Measurements from ENCODE around the gene DCTN4. TPM values are rescaled to one million over a fixed set of nuclear protein-coding genes. Genes with fewer than 3 reads are reported as not detected.
"Not testable (repeated sequence)": the region's sequence is repeated elsewhere in the genome, so short reads cannot be mapped to it uniquely, and the experiment has no call there.

DCTN4 gene
- total RNA-seq, 1 donor from 2014 or later, result 88.9 TPM

DNA sequence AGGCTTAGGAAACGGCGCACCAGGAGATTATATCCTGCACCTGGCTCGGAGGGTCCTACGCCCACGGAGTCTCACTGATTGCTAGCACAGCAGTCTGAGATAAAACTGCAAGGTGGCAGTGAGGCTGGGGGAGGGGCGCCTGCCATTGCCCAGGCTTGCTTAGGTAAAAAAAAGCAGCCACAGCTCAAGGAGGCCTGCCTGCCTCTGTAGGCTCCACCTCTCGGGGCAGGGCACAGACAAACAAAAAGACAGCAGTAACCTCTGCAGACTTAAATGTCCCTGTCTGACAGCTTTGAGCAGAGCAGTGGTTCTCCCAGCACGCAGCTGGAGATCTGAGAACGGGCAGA is 15.7 kb downstream of the DCTN4 start:
- not testable (repeated sequence) for DNase-seq (ENCODE audit: low spot score in 2 of 2); FAIRE-seq

DNA sequence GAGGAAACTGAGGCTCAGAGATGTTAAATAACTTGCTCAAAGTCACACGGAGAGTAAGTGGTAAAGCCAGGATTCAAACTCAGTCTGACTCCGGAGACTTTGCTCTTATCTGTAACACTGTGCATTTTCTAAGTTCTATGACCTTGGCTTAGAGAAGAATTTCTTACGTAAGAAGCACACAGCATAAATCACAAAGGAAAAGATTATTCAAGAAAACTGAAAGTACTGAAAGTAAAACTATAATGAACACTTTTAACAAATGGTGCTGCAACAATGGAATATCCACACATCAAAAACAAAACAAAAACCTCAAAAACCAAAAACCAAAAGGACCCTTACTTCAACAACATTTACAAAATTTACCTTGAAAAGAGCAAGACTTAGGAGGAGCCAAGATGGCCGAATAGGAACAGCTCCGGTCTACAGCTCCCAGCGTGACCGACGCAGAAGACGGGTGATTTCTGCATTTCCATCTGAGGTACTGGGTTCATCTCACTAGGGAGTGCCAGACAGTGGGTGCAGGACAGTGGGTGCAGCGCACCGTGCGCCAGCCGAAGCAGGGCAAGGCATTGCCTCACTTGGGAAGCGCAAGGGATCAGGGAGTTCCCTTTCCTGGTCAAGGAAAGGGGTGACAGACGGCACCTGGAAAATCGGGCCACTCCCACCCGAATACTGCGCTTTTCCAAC is 16.2 kb downstream of the DCTN4 start:
- not testable (repeated sequence) for DNase-seq (ENCODE audit: low spot score in 2 of 2); FAIRE-seq

DNA sequence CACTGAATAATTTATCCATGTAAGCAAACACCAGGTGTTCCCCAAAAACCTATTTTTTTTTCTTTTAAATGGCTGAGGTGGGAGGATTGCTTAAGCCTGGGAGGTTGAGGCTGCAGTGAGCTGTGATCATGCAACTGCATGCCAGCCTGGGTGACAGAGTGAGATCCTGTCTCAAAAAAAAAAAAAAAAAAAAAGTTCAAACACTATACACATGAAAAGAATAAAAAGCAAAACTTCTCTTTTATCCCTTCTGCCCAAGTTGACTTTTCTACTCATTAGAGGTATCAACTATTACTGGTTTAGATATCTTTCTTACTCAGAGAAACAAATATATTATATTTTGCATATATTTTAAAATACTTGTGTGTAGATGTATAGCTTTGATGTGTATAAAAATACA is 17.8 kb downstream of the DCTN4 start:
- DNase-seq (ENCODE audit: low spot score in 2 of 2) (no peak), FAIRE-seq (no peak)

DNA sequence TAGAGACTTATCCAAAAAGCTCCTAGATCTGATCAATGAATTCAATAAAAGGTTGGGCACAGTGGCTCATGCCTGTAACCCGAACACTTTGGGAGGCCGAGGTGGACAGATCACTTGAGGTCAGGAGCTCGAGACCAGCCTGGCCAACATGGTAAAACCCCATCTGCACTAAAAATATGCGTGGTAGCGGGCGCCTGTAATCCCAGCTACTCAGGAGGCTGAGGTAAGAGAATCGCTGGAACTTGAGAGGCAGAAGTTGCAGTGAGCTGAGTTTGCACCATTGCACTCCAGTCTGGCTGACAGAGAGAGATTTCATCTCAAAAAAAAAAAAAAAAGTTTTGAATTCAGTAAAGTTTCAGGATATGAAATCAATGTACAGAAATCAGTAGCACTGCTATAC is 20.0 kb downstream of the DCTN4 start:
- DNase-seq (ENCODE audit: low spot score in 2 of 2) (no peak), FAIRE-seq (no peak)

DNA sequence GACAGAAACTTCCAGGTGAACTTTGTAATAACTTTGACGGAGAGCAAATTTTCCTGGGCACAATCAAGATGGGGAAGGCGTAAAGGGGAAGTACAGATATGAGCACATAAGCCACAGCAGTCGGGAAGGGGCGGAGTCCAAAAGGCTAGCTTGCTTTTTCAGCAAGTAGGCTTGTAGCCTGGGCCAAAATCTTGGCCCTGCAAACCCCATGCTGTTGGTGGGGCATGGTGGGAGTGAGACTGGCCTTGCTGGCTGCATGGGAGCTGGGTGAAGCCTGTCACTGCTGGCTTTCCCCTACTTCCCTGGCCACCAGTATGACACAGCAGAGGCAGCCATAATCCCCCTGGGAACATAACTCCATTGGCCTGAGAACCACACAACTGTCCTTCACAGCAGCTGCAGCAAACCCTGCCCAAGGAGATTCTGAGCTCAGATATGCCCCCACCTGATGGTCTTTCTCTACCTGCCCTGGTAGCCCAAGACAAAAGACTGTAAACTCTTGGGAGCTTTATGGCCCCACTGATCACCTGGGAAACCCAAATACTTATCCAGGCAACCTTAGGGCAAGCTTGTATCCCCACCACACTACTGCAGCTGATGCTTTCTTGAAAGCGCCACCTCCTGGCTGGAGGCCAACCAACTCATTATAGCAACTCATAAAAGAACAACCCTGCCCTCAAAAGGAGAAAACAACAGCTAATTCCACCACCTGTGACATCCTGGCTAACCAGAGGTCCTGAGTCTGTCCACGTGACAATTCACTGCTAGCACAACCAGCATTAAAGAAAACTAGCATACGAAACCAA is 24.0 kb downstream of the DCTN4 start:
- DNase-seq (ENCODE audit: low spot score in 2 of 2) (no peak), FAIRE-seq (no peak)

DNA sequence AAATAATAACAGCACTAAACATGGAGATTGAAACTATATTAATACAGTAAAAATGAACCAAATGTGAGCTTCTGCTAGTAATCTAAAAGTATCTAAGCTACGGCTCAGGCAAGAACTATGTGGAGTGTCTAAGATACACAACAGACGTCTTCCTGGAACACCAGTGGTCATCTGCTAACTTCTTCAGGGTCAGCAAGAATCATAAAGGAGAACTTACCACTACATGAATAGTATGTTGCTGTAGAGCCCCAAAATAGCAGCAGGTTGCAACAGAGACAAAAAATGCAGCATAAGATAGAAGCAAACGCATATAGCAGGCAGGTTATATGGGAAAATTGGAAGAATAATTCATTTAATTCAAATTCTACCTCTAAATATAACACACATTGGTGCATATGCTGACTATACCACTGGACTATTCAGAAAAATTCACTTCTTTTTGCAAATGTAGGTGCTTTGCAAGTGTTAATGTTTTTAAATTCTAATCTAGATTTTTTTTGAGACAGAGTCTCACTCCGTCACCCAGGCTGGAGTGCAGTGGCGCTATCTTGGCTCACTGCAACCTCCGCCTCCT is 27.1 kb downstream of the DCTN4 start:
- peak in 1 of 2 donors; percentile 9 for DNase-seq (ENCODE audit: low spot score in 2 of 2)
- no peak for FAIRE-seq

DNA sequence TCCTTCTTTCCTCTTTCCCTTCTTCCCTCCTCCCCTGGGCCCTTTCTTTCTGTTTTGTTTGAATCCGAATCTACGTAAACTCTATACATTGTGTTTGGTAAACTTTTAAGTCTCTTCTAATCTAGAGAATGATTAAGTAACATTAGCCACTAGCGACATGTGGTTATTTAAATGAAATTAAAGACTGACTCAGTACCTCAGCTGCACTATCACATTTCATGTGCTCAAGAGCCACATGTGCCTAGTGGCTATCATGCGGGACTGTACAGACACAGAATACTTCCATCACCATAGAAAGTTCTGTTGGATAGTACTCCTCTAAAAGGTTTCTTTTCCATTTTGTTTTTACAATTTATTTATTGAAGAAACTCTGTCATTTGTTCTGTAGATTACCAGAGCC is 29.0 kb downstream of the DCTN4 start:
- no peak for FAIRE-seq
- no peak for DNase-seq (ENCODE audit: low spot score in 2 of 2)

DNA sequence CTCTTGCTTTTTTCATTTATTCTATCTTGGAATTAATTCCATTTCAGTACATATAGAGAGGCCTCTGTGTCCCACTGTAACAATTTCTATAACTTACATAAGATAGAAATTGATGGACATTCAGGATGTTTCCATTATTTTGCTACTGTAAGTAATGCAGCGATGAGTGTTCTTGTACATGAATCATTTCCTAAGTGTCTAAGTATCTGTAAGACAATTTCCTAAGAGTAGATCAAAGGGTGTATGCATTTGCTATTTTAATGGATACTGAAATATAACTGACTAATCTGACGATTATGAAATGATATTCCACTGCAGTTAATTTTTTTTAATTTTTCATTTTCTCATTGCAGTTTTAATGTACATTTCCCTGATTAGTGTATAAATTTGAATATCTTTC is 35.0 kb downstream of the DCTN4 start:
- FAIRE-seq (no peak), DNase-seq (ENCODE audit: low spot score in 2 of 2) (no peak)

DNA sequence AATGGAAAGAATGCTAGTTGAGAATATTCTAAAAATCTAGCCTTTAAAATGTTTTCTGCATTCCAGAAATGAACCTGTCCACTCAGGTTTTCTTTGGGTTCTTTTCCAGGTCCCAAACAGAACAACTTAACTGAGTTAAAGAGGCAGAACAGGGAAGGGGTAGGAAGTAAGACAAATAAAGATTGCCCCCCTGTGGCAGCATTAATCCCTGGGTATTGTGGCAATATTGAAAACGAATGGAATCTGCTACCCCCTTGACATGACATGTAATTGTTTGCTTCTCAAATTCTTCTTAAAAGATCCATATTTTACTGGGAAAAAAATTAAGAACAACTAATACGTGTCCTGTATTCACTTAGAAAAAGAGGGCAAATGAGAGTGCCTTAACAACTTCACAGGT is 48.7 kb downstream of the DCTN4 start:
- no peak for FAIRE-seq
- DNase-seq (ENCODE audit: low spot score in 2 of 2), result no peak

DNA sequence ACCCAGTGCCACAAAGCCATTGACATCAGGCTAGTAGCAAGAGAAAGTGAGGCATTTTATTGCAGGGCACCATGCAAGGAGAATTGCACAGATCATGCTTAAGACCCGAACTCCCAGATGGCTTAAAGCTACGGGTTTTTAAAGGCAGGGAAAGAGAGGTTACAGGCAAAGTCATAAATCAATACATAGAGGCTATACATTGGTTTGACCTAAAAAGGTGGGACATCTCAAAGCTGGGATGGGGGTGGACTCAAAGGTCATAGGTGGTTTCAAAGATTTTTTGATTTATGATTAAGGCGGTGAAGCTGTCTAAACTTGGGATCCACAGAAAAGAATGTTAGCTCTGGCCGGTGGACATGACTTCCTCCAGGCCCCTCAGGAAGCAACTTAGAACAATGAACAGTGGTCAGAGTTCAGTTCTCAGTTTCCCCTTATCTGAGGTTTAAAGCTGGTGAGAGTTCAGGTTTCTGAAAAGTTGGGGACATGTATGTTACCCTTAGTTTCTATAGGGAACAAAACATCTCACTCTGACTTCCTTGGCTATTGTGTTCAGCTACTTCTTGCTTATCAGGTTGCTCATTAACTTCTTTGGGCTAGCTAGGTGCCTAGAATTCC is 51.9 kb downstream of the DCTN4 start:
- FAIRE-seq (no peak), DNase-seq (ENCODE audit: low spot score in 2 of 2) (no peak)

DNA sequence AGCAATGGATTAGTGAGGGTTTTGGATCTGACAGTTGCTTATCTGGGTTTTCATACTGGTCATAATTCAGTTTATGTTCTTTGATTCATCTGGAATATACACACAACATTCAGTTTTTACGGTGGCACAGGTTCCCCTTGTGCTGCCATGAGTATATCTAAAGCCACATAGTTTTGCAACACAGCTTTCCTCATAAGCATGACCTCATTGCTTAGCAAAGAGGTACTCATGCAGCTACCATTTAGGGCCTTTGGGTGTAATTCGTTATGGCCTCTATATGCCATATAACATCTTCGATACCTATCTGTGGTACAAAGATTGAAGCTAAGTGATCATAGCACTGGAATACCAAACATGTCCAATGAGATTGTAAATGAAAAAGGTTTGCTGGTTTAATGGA is 55.1 kb downstream of the DCTN4 start:
- DNase-seq (ENCODE audit: low spot score in 2 of 2), result no peak
- no peak for FAIRE-seq

DNA sequence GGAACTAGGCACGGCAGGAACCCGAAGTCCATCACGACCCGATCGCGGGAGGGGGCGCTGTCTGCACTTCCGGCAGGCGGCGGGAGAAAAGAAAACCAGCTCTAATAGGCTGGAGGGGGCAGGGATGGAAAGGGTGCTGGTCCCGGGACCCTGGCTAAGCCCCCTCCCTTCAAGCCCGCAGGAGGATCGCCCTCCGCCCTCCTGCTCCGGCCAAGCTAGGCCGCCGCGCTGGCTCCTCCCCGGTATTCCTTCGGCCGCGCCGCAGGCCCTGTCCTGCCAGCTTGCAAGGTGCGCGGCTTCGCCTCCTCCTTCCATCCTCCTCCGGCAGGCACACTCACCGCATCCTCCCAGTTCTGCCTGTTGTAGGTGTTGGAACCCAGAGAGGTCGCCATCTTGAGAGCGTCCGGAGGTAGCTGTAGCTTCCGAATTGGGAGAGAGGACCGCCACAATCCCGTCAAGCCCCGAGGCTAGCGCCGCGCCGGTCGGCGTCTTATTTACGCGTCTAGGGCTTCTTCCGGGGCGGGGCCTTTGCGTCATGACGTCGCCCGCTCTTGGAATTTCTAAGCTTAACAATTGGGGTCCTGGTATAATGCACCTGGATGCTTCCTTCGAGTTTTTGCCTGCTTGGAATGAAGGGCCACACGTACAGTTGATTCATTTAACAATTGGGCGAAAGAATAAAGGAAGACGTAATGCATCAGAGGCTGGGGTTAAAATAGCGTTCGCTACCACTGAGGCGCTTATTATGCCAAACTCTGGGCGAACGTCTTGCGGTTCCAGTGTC is 58.0 kb downstream of the DCTN4 start, which contains the start of gene RBM22:
TSS of gene RBM22 (minus strand) at position 469 of the 784 bp plus-strand sequence. CDS start at position 392, 77 bp downstream.
- FAIRE-seq (no peak), DNase-seq (ENCODE audit: low spot score in 2 of 2) (peak; percentile 69 to 76)

DNA sequence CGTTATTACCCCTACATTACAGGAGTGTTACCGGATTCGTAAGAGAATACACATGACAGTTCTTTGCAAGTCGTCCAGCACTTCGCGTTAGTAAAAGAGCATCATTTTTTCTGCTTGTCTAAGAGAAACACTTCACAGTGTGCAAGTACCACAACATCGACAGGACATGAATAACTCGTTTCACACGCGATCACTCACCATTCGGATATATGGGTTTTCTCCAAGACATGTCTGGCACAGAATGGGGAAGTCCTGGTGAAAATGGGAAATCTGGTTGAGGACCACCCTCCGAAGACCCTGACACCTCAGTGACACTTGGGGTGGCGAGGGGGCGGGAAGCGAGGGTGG is 58.6 kb downstream of the DCTN4 start:
- no peak for FAIRE-seq
- DNase-seq (ENCODE audit: low spot score in 2 of 2), result no peak

DNA sequence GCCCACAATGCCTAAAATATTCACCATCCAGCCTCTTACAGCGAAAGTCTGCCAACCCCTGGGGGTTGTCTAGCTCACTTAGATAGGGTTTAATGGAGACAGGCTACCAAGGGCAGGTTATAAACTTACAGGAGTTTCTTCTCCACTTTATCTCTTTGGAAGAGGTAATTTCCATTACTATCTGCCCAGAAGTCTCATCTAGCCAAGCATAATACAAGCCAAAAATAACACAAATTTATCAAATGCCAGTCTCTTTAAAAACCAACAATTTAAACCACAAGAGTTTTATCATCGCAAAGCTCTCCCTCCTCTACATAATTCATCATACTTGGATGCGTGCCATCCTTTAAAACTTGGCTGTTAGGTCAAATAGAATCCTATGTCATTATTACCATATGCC is 64.2 kb downstream of the DCTN4 start:
- FAIRE-seq (no peak), DNase-seq (ENCODE audit: low spot score in 2 of 2) (no peak)

DNA sequence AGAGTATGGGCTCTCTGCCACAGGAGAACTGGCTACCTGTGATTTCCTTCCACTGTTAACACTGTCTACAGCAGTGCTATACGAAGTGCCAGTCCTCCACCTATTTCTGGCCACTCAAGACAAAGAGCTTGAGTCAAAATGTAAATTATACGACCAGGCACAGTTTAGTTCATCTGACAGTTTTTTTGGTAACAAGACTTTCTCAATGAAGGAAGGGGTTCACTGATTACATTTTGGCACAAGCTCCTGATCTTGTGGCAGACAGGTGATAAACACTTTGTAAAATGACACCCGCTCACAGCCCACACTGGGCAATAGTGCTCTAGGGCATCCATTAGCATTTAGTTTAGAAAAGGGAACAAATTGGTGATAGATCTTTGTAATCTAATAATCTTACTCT is 66.5 kb downstream of the DCTN4 start:
- FAIRE-seq, result no peak
- DNase-seq (ENCODE audit: low spot score in 2 of 2), result no peak

DNA sequence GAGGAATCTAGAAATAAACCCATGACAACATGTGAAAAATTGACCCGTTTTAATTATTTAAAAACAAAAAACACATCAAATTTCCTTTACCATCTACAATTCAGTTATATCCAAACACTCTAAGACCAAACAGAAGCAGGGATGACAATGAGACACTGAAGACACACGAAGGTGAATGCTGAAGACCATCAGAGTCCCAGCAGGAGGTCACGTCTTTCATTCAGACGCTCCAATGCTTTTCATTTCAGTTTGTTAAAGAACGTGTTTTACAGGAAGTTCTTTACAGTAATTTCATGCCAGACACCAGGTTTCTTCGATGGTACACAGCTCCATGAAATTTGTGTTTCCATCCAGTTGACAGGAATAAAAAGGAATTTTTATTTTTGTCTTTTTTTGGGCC is 68.1 kb downstream of the DCTN4 start:
- DNase-seq (ENCODE audit: low spot score in 2 of 2) (no peak), FAIRE-seq (no peak)

DNA sequence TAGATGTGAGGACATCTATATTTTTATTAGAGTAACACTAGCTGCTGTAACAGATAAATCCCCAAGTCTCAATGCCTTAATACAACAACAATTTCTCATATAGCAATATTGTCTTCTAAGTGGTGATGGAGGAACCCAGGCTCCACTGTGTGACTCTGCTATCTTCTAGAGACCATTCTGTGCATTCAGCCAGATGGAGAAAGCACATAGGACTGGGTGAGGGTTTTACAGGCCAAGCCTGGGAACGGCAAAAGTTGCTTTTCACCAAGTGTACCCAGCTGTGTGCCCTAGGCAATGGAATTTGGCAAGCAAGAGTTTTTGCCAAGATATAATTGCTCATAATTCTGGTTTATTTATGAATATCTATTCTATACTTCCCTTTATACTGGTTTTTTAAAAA is 69.7 kb downstream of the DCTN4 start:
- DNase-seq (ENCODE audit: low spot score in 2 of 2) (no peak), FAIRE-seq (no peak)

DNA sequence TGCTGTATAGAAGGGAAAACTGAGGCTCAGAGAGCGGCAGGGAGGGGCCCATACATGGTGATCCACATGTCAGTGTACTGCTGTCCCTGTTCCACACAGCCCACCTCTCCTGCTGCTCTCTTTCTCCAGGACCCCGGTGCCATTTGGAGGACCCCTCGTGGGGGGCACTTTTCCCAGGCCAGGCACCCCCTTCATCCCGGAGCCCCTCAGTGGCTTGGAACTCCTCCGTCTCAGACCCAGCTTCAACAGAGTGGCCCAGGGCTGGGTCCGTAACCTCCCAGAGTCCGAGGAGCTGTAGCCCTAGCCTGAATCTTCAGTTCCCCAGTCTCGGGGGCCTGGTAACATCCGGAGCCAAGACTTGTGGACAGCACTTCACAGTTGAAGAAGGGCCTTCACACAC is 82.2 kb downstream of the DCTN4 start:
- FAIRE-seq (no peak), DNase-seq (ENCODE audit: low spot score in 2 of 2) (no peak)

DNA sequence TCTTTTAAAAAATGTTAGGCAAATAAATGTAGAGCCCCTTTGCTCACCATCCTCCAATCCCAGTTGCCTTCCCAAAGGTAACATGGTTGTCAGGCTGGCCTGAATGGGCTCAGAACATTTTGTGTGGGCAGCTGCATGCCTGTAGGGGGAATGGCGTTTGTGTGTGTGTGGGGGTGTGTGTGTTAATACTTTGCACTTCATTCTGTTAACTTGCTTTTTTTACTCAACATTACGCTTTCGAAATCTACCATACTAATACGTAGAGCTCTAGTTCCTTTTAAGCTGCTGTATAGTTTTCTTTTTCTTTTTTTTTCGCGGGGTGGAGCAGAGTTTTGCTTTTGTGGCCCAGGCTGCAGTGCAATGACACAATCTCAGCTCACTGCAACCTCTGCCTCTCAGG is 83.7 kb downstream of the DCTN4 start:
- no peak for FAIRE-seq
- DNase-seq (ENCODE audit: low spot score in 2 of 2), result no peak

DNA sequence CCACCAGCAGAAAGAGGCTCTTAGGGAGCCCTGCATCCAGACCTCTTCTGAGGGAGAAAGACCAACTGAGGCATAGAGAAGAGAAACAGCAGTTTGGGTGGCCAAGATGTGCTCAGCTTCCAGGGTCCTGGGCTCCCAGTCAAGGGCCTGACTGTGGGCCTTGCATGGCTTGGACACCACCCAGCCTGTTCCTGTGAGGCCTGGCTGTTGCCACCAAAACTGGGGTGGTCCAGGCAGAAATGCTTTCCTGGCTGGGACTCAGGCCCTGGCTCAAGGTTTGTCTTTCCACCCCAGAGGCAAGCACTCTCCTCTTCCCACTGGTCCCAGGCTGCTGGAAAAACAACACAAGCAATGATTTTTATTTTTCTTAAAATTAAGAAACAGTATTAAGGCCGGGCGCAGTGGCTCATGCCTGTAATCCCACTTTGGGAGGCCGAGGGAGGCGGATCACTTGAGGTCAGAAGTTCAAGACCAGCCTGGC is 84.4 kb downstream of the DCTN4 start:
- DNase-seq (ENCODE audit: low spot score in 2 of 2) (no peak), FAIRE-seq (no peak)

Data from frontal cortex (tissue), 4 donors.